Neural progenitor cell (in vitro differentiated cells): ENCODE results near the gene FYTTD1. TPM values are rescaled to one million over a fixed set of nuclear protein-coding genes. Genes with fewer than 3 reads are reported as not detected.

Source experiments
- DNase-seq: peaks from one replicate; pipeline ENCODE4 v3.0.0-alpha.2; 2016; ENCODE audit warnings: low spot score
- H2AFZ ChIP-seq: fragments of 200-600 bp; sonication (generic); replicated peaks from 2 replicates; pipeline ENCODE4 v1.6.1; 2016; ENCODE audit warnings: antibody characterized with exemption
- H3F3A ChIP-seq: fragments of 200-600 bp; sonication (generic); 2 replicates; pipeline ENCODE4 v1.6.1; 2016; ENCODE audit warnings: antibody characterized with exemption, low read depth
- H3K27ac ChIP-seq: fragments of 200-600 bp; sonication (generic); 2 replicates; pipeline ENCODE4 v1.5.1; 2016; ENCODE audit warnings: mild to moderate bottlenecking
- H3K27me3 ChIP-seq: fragments of 200-600 bp; sonication (generic); 2 replicates; pipeline ENCODE4 v1.6.1; 2016; ENCODE audit warnings: mild to moderate bottlenecking, moderate library complexity
- H3K36me3 ChIP-seq: fragments of 200-600 bp; sonication (generic); 2 replicates; pipeline ENCODE4 v1.5.1; 2016
- H3K4me1 ChIP-seq: fragments of 200-600 bp; sonication (generic); 2 replicates; pipeline ENCODE4 v1.6.1; 2016; ENCODE audit warnings: mixed run types
- H3K4me2 ChIP-seq: fragments of 200-600 bp; sonication (generic); 2 replicates; pipeline ENCODE4 v1.6.1; 2016
- H3K4me3 ChIP-seq: fragments of 200-600 bp; sonication (generic); 2 replicates; pipeline ENCODE4 v1.5.1; 2016
- H3K79me2 ChIP-seq: fragments of 200-600 bp; sonication (generic); 2 replicates; pipeline ENCODE4 v1.6.1; 2016; ENCODE audit warnings: low read depth
- H3K9ac ChIP-seq: fragments of 200-600 bp; sonication (generic); 2 replicates; pipeline ENCODE4 v1.6.1; 2016
- H3K9me3 ChIP-seq: fragments of 200-600 bp; sonication (generic); 2 replicates; pipeline ENCODE4 v1.5.1; 2016; ENCODE audit warnings: low read depth
- H4K20me1 ChIP-seq: fragments of 200-600 bp; sonication (generic); 2 replicates; pipeline ENCODE4 v1.6.1; 2016; ENCODE audit warnings: low read depth
- H3K27ac Mint-ChIP-seq: 3 replicates; pipeline ENCODE4 v1.8.0; 2021; ENCODE audit warnings: mixed read lengths
- H3K27me3 Mint-ChIP-seq: 2 replicates; pipeline ENCODE4 v1.8.0; 2022; ENCODE audit warnings: low read depth, mild to moderate bottlenecking, inconsistent platforms, moderate library complexity, mixed read lengths; ENCODE audit not compliant: insufficient read depth
- H3K36me3 Mint-ChIP-seq: 3 replicates; pipeline ENCODE4 v1.8.0; 2021; ENCODE audit warnings: mixed read lengths
- H3K4me1 Mint-ChIP-seq: 3 replicates; pipeline ENCODE4 v1.8.0; 2021; ENCODE audit warnings: mixed read lengths
- H3K4me3 Mint-ChIP-seq: 3 replicates; pipeline ENCODE4 v1.8.0; 2021; ENCODE audit warnings: mild to moderate bottlenecking, moderate library complexity, mixed read lengths
- H3K9me3 Mint-ChIP-seq: 3 replicates; pipeline ENCODE4 v1.8.0; 2020; ENCODE audit warnings: mixed read lengths
- CTCF ChIP-seq: fragments of 200-600 bp; sonication (generic); IDR thresholded peaks from 2 replicates; pipeline ENCODE4 v1.5.1; 2017; ENCODE audit warnings: antibody characterized with exemption, mild to moderate bottlenecking
- EZH2 ChIP-seq: fragments of 200-600 bp; sonication (generic); IDR thresholded peaks from 2 replicates; pipeline ENCODE4 v1.6.1; 2017; ENCODE audit warnings: antibody characterized with exemption, mild to moderate bottlenecking, moderate library complexity
- EZH2phosphoT487 ChIP-seq: fragments of 200-600 bp; sonication (generic); IDR thresholded peaks from 2 replicates; pipeline ENCODE4 v1.6.1; 2017; ENCODE audit warnings: antibody characterized with exemption
- total RNA-seq: library from RNA; depleted of rRNA; stranded (reverse); fragments of >200 nt; gene quantifications from 2 replicates; pipeline ENCODE4 v1.2.3, GENCODE V29; 2015; ENCODE audit warnings: low replicate concordance

FYTTD1 gene
- total RNA-seq, 1 donor from 2014 or later = 104 TPM

GRCh38 chr3:197733042-197733441 is 16.6 kb upstream of the FYTTD1 start:
- peaks cover 23% of the 10 kb centered on the region for H3K4me1 Mint-ChIP-seq
- H3K4me1 ChIP-seq = peaks cover 5% of the 10 kb centered on the region
- no peak overlapping the region for H3K4me3 ChIP-seq
- H3K9ac ChIP-seq = no peak overlapping the region
- H3K4me3 Mint-ChIP-seq = no peak overlapping the region
- no peak overlapping the region for H2AFZ ChIP-seq
- peaks cover 7% of the 10 kb centered on the region for H3K36me3 Mint-ChIP-seq
- TF ChIP-seq EZH2 (no peak), EZH2phosphoT487 (no peak), CTCF (no peak)
- H3K27ac ChIP-seq = no peak overlapping the region
- peaks cover 7% of the 10 kb centered on the region for H3K27me3 Mint-ChIP-seq
- H3K27ac Mint-ChIP-seq = no peak overlapping the region
- peaks cover 11% of the 10 kb centered on the region for H3F3A ChIP-seq
- peaks cover 11% of the 10 kb centered on the region for H4K20me1 ChIP-seq
- no peaks in the 10 kb centered on the region for H3K36me3 ChIP-seq
- H3K79me2 ChIP-seq = peaks cover 23% of the 10 kb centered on the region
- H3K27me3 ChIP-seq = no peaks in the 10 kb centered on the region
- no peaks in the 10 kb centered on the region for H3K9me3 Mint-ChIP-seq
- H3K4me2 ChIP-seq = no peak overlapping the region
- no peaks in the 10 kb centered on the region for H3K9me3 ChIP-seq
- DNase-seq = no peak

DNA sequence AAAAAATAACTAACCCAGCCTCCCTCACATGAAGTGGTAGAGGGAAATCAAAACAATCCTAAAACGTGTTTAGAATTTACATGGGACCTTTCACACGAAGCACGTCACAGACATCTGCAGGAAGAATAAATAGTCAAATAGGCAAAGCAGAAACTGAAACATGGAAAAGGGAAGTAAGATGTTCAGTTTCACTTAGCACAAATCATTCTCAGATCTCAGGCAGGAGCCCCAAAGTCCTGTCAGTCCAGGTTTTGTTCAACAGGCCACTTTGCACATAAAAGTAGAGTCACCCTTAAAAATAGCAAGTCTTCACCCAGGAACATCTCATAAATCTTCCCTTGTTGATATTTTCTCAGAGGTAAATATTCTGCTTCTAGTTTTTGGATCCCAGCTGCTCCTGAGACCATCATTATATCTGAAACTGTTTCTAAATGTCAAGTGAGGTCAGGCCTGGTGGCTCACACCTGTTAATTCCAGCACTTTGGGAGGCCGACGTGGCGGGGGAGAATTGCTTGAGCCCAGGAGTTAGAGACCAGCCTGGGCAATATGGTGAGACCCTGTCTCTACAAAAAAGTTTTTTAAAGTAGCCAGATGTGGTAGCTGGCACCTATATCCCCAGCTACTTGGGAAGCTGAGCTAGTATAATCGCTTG is 14.9 kb upstream of the FYTTD1 start:
- H3K27ac Mint-ChIP-seq = no peak overlapping the region
- Histone ChIP-seq H3F3A (peaks cover 11% of the 10 kb centered on the region), H3K9ac (no peak overlapping the region), H4K20me1 (peaks cover 11% of the 10 kb centered on the region), H3K79me2 (peaks cover 23% of the 10 kb centered on the region), H2AFZ (no peak overlapping the region), H3K4me1 (peaks cover 5% of the 10 kb centered on the region), H3K27ac (no peak overlapping the region), H3K36me3 (no peaks in the 10 kb centered on the region), H3K27me3 (no peaks in the 10 kb centered on the region), H3K4me3 (no peak overlapping the region), H3K4me2 (no peak overlapping the region), H3K9me3 (no peaks in the 10 kb centered on the region)
- peaks cover 7% of the 10 kb centered on the region for H3K27me3 Mint-ChIP-seq
- peaks cover 24% of the 10 kb centered on the region for H3K4me1 Mint-ChIP-seq
- peaks cover 4% of the 10 kb centered on the region for H3K36me3 Mint-ChIP-seq
- H3K9me3 Mint-ChIP-seq = no peaks in the 10 kb centered on the region
- peak overlapping the region; percentile 76 for H3K4me3 Mint-ChIP-seq
- DNase-seq = no peak
- no peak for TF ChIP-seq CTCF
- TF ChIP-seq EZH2phosphoT487 = no peak
- TF ChIP-seq EZH2 = no peak

GRCh38 chr3:197736010-197736490 is 13.6 kb upstream of the FYTTD1 start:
- Histone ChIP-seq H3K27me3 (no peaks in the 10 kb centered on the region), H3K9ac (peak overlapping the region; percentile 20), H3K9me3 (no peaks in the 10 kb centered on the region), H3F3A (peaks cover 11% of the 10 kb centered on the region), H3K4me3 (peak overlapping the region; percentile 88), H2AFZ (peak overlapping the region; percentile 35), H3K36me3 (no peaks in the 10 kb centered on the region), H3K4me1 (peaks cover 5% of the 10 kb centered on the region), H3K27ac (no peak overlapping the region), H4K20me1 (peaks cover 11% of the 10 kb centered on the region), H3K79me2 (peaks cover 23% of the 10 kb centered on the region), H3K4me2 (peak overlapping the region; percentile 94)
- Mint-ChIP-seq H3K9me3 (no peaks in the 10 kb centered on the region), H3K4me1 (peaks cover 22% of the 10 kb centered on the region), H3K27ac (no peak overlapping the region), H3K4me3 (peak overlapping the region; percentile 95), H3K27me3 (peaks cover 5% of the 10 kb centered on the region), H3K36me3 (peaks cover 3% of the 10 kb centered on the region)
- peak; percentile 54 for DNase-seq
- TF ChIP-seq EZH2phosphoT487 = no peak
- TF ChIP-seq EZH2 = no peak
- no peak for TF ChIP-seq CTCF
